ENCODE data around the gene SLIT1.

The SLIT1 gene

DNA sequence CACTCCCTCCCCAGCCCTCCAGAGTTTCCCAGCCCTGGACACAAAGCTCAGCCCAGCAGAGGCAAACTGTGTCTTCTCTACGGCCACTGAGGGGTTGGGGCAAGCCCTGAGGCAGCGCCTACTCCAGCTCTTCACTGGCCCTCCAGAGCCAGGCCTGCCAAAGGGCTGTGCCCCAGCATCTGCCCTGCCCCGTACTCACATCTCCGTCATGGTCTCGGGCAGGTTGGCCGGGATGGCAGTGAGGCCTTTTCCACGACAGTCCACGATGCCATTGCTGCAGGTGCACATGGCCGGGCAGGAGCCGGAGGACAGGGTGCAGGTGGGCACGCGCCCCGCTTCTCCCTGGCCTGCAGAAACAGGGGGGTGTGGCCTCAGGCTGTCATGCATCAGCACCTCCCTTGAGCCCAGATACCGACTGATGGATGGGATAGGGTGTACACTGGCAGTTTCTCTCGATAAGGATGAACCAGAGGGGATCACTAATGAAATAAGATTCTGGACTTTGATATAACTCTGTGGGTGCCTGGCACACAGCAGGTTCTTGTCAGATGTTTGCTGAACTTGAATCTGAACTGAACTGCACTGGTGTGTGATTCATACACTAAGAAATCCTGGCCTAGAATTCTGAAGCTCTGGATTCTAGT is 125.2 kb downstream of the SLIT1 start:
- Histone ChIP-seq H3K27me3 (replicated peaks) (no peaks in the 10 kb centered on the region), H3K36me3 (replicated peaks) (no peaks in the 10 kb centered on the region), H3K27ac (no peak overlapping the region), H3K4me3 (ENCODE audit: low read depth, low read length) (no peak overlapping the region)
- in situ Hi-C loops (cut with HindIII; ENCODE audit: low pct_ligation_motif_present, low sequenced_read_pairs), result no loop called here
- TF ChIP-seq, protein P1, sequence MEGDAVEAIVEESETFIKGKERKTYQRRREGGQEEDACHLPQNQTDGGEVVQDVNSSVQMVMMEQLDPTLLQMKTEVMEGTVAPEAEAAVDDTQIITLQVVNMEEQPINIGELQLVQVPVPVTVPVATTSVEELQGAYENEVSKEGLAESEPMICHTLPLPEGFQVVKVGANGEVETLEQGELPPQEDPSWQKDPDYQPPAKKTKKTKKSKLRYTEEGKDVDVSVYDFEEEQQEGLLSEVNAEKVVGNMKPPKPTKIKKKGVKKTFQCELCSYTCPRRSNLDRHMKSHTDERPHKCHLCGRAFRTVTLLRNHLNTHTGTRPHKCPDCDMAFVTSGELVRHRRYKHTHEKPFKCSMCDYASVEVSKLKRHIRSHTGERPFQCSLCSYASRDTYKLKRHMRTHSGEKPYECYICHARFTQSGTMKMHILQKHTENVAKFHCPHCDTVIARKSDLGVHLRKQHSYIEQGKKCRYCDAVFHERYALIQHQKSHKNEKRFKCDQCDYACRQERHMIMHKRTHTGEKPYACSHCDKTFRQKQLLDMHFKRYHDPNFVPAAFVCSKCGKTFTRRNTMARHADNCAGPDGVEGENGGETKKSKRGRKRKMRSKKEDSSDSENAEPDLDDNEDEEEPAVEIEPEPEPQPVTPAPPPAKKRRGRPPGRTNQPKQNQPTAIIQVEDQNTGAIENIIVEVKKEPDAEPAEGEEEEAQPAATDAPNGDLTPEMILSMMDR (IDR thresholded peaks at IDR 0.05; ENCODE audit: low read depth, low read length, missing control alignments), result no peak
- DNase-seq, result no peak

DNA sequence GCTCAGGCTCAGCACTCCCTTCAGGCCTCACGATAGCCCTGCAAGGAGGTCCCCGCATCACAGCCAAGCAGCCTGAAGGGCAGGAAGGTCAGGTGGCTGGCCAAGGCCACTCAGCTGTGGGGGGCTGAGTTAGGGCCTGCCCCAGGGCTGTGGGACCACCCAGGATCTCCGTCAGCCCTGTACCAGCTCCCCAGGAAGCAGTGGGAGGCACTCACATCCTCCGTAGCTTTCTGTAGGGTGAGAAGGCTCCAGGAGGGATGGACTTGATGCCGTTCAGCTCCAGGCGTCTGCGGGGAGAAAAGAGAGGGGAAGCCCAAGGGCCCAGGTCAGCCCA is 125.9 kb downstream of the SLIT1 start:
- Histone ChIP-seq H3K27me3 (replicated peaks) (no peaks in the 10 kb centered on the region), H3K4me3 (ENCODE audit: low read depth, low read length) (no peak overlapping the region), H3K36me3 (replicated peaks) (no peaks in the 10 kb centered on the region), H3K27ac (no peak overlapping the region)
- in situ Hi-C loops (cut with HindIII; ENCODE audit: low pct_ligation_motif_present, low sequenced_read_pairs), result no loop called here
- no peak for DNase-seq
- TF ChIP-seq, protein P1 (IDR thresholded peaks at IDR 0.05; ENCODE audit: low read depth, low read length, missing control alignments), result no peak

DNA sequence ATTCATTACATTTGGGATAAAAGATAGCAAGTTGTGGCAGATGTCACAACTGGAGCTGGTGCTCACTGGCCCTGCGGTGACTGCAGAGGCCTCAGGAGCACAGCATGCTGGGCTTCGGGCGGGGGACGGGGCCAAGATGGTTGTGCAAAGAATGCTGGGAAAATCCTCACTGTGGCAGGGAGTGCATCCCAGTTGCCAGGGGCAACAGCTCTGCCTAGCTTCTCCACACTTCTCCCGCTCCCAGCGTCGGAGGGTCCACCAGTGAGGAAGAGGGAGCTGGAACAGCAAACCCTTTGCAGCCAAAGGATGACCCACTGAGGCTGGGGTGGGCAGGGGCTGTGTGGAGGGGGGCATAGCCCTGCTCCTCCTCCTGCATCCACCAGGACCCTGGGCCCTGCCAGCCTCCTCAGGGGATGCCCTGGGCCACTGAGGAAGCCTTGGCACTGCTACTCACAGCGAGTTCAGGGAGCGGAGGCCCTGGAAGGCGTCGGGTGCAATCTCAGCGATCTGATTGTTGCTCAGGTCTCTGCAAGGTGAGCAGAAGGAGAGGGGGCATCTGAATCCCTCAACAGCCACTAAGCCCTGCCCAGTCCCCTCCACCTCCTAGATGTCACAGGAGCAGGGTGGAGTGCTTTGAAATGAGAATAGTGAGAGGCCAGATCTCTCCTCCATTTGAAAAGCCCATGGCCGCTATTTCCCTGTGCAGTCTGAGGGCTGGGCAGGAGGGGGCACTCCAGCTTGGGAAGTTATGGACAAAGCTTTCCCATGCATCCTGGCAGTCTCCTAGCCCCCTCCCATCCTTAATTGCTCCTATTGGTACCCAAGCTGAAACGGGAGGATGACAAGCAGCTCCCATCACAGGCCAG is 126.5 kb downstream of the SLIT1 start:
- in situ Hi-C loops (cut with HindIII; ENCODE audit: low pct_ligation_motif_present, low sequenced_read_pairs), result no loop called here
- H3K36me3 ChIP-seq (replicated peaks), result no peaks in the 10 kb centered on the region
- H3K4me3 ChIP-seq (ENCODE audit: low read depth, low read length), result no peak overlapping the region
- DNase-seq, result no peak
- no peaks in the 10 kb centered on the region for H3K27me3 ChIP-seq (replicated peaks)
- no peak overlapping the region for H3K27ac ChIP-seq
- TF ChIP-seq, protein P1 (IDR thresholded peaks at IDR 0.05; ENCODE audit: low read depth, low read length, missing control alignments), result peak; percentile 10

DNA sequence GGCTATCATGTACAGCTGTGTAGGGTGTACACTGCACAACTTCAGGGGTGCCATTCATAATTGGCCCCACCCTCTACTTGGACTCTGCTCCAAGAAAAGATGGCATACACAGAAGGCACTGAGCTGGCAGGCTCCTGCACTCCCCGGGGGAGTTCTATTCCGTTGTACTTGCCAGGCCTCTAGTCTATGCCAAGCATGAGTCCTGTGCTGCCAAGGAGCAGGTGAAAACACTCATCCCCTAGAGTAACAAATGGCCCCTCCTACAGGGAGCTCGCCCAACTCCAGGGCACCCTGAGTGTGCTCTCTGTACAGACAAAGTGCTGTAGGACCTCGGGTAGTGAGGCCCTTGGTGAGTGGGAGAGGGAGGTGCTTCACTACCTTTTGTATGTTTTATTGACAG is 127.2 kb downstream of the SLIT1 start:
- H3K4me3 ChIP-seq (ENCODE audit: low read depth, low read length), result no peak overlapping the region
- no peaks in the 10 kb centered on the region for H3K36me3 ChIP-seq (replicated peaks)
- in situ Hi-C loops (cut with HindIII; ENCODE audit: low pct_ligation_motif_present, low sequenced_read_pairs), result no loop called here
- no peak for DNase-seq
- TF ChIP-seq, protein P1 (IDR thresholded peaks at IDR 0.05; ENCODE audit: low read depth, low read length, missing control alignments), result no peak
- no peaks in the 10 kb centered on the region for H3K27me3 ChIP-seq (replicated peaks)
- H3K27ac ChIP-seq, result no peak overlapping the region

DNA sequence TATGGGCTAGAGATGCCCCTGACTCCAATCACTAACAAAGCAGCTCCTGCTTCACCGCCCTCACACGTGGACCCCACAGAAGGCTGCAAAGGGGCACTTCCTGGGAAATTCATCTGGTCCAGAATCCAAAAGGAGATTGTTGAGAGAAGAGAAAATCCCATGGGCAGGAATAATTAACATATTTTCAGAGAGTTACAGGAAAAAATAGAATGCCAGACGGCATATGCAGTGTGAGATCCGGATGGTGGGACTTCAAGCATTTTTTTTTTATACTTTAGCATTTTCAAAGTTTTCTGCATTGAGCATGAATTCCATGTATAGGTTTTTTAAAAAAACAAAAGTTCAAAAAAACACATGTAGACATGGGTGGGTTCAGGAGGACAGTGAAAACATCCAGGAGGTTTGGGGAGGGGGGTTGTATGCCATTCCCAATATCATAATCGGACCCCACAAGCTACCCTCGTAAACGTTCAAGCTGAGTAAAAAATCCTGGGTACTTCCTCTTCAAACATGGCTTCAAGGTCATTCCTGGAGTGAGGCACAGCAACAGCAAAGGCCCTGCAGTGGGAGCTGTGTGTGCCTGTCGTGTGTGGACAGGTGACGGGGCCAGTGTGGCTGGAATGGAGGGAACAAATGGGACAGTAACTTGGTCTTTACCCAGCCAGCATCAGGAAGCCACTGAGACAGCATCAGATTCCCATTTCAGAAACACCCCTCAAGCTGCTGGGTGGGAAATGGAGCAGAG is 128.1 kb downstream of the SLIT1 start:
- DNase-seq, result no peak
- in situ Hi-C loops (cut with HindIII; ENCODE audit: low pct_ligation_motif_present, low sequenced_read_pairs), result no loop called here
- H3K27me3 ChIP-seq (replicated peaks), result no peaks in the 10 kb centered on the region
- no peaks in the 10 kb centered on the region for H3K36me3 ChIP-seq (replicated peaks)
- H3K27ac ChIP-seq, result no peak overlapping the region
- H3K4me3 ChIP-seq (ENCODE audit: low read depth, low read length), result no peak overlapping the region
- TF ChIP-seq, protein P1 (IDR thresholded peaks at IDR 0.05; ENCODE audit: low read depth, low read length, missing control alignments), result no peak

Data from brain microvascular endothelial cell (primary cell).